K562 treated with DMSO at 1 percent for 12 hours (cell line): Measurements from ENCODE around the gene SP2. TPM values are rescaled to one million over a fixed set of nuclear protein-coding genes. Genes with fewer than 3 reads are reported as not detected.

Experiments
- total RNA-seq: library from RNA; unstranded; fragments of 300-600 nt; gene quantifications from 2 replicates; pipeline ENCODE4 v1.2.3, GENCODE V29; 2022; ENCODE audit not compliant: insufficient read depth

The SP2 gene
- 6.1 and 20.9 TPM in 2 replicates for total RNA-seq

DNA sequence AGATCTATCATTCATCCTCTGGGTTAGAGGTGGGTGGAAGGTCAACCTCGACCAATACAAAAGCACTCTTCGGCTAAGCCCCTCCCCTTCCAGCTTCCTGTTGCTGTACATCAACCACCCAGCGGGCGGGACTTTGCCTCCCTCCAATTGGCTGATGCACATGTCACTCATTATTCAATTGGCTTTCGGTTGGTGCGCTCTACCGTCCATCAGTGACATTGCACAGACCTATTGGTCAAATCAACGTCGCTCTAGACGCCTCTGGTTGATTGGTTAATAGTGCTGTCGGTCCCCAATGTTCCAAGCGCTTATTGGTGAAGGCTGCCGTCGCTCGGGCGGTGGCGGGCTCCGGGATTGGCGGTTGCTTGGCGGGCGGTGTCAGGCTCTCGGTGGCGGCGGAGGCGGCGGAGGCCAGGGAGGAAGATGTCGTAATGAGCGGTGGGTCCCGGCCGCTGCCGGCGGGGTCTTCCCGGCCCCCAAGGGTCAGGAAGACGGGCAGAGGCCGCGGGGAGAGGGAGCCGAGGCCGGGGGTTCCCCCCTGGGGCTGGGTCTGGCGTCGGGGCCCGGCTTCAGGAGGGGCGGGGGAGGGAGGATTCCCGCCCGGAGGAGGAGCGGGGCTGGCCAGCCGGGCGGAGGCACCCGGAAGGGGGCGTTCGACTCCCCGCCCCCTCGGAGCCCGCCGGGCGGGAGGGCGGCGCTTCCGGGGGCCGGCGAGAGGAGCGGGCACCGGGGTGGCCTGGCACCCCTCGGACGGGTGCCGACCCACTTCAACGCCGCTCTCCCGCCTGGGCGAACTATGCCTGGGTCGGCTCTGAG is at the start of gene SP2:
Gene SP2 (plus strand): TSS at position 381 of the 816 bp plus-strand sequence. CDS start 51 bp downstream, at position 432.

GRCh38 chr17:47850692-47851573 is 45.1 kb upstream of the SP2 start, which contains the start of gene SP6:
SP6 (minus strand) TSS chr17:47851163; CDS start chr17:47848429, 2,734 bp downstream.

DNA sequence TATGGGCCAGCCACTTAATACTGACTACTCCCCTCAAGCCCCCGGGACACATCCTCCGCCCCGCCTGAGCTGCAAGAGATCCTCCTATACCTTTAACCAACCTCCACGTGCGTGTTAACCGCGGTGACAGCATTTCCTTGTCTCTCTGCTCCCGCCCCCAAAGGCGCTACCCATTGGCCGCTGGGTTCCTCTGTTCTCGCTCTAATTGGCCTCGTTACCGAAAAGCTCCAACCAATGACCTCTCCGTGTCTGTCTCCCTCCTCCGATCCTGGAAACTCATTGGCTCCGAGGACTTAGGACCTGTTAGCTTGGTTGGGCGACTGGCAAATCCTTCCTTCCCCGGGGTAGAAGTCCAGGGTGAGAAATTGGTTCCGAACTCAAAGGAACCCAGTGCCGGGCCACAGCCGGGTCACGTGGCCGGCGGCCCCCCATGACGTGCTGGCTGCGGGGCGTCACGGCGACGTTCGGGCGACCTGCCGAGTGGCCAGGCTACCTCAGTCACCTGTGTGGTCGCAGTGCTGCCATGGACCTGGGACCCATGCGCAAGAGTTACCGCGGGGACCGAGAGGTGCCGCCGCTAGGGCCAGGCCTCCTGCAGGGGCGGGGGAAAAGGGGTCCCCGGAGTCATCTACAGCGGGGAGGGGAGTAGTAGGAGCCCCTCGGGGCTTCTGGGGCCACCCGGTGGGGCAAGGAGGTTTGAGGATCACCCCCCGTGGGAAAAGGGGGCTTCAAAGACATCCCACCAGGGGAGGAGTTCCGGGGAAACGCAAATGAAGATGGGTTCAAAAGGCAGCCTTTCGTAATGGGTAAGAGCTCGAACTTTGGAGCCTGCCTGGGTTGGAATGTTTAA is 45.4 kb downstream of the SP2 start, which contains the start of gene PNPO:
Gene PNPO (plus strand): TSS at position 326 of the 850 bp plus-strand sequence. CDS start 105 bp downstream, at position 431.

GRCh38 chr17:47957591-47958490 is 61.8 kb downstream of the SP2 start, which contains the start of gene PRR15L:
PRR15L (minus strand) TSS chr17:47957883; CDS start chr17:47953234, 4,649 bp downstream.

DNA sequence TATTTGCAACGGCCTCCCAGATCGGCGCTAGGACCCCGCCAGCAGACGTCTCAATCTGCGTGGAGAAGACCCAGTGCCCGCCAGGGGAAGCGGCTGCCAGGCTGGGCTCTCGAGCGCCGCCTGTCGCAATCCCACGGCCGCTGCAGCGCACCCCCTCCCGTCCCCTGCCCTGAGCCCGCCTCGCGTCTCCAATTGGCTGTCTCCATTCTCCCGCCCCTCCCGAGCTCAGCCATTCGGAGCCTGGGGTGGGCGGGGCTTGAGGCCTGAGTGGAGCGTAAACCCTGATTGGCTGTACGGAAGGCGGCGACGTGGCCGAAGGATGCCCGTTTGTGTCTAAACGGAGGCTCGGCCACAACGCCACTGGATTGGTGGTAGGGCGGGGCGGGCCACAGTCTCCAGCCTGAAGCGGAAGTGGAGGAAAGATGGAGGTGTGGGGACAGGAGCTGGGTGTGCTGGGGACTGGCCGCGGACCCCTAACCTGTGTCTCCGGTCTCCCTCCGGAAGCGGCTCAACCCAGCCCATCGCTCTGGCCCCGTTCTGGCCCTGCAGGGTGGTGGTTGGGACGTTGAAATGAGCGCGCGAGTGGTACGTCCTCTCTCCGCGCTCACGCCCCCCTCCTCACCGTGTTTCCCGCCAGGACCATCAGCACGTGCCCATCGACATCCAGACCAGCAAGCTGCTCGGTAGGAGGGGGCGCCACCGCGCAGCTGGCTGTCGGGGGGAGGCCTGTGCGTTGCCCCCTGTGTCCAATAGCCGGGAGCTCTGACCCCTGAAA is 74.9 kb downstream of the SP2 start, which contains the start of gene CDK5RAP3:
Gene CDK5RAP3 (plus strand): TSS at position 389 of the 775 bp plus-strand sequence. CDS start 34 bp downstream, at position 423.

Other genes starting within 250 kb of the SP2 start
- 51.8 and 201 TPM in 2 replicates for gene KPNB1, start 246.3 kb upstream of the SP2 start, total RNA-seq
- 4.8 and 8.0 TPM in 2 replicates for gene TBKBP1, start 202.1 kb upstream of the SP2 start, total RNA-seq
- gene TBX21, start 163.0 kb upstream of the SP2 start, total RNA-seq, result not detected in 2 replicates
- gene OSBPL7, start 74.4 kb upstream of the SP2 start, total RNA-seq, result 6.1 and 14.3 TPM in 2 replicates
- 82.5 and 101 TPM in 2 replicates for gene MRPL10, start 64.7 kb upstream of the SP2 start, total RNA-seq
- gene LRRC46, start 64.6 kb upstream of the SP2 start, total RNA-seq, result 1.0 and 2.1 TPM in 2 replicates
- gene SCRN2, start 55.0 kb upstream of the SP2 start, total RNA-seq, result 15.7 and 23.3 TPM in 2 replicates
- gene SP6, start 45.1 kb upstream of the SP2 start, total RNA-seq, result 7.9 and 12.4 TPM in 2 replicates
- 6.7 and 11.2 TPM in 2 replicates for gene PNPO, start 45.3 kb downstream of the SP2 start, total RNA-seq
- gene PRR15L, start 61.6 kb downstream of the SP2 start, total RNA-seq, result not detected in 2 replicates
- gene CDK5RAP3, start 74.9 kb downstream of the SP2 start, total RNA-seq, result 109 and 156 TPM in 2 replicates
- not detected in 2 replicates for gene COPZ2, start 141.6 kb downstream of the SP2 start, total RNA-seq
- gene NFE2L1, start 152.1 kb downstream of the SP2 start, total RNA-seq, result 56.2 and 170 TPM in 2 replicates
- gene CBX1, start 205.2 kb downstream of the SP2 start, total RNA-seq, result 25.3 and 53.0 TPM in 2 replicates
- gene SNX11, start 211.5 kb downstream of the SP2 start, total RNA-seq, result 17.0 and 33.1 TPM in 2 replicates